Heart left ventricle (tissue), 16 donors: ENCODE results near the gene LAMA2. TPM values are rescaled to one million over a fixed set of nuclear protein-coding genes. Genes with fewer than 3 reads are reported as not detected.

Source experiments
- ATAC-seq, 4 donors: fragments of 200-7000 bp; cut with Tn5 transposase; one replicate each; pipeline ENCODE4 v1.9.1; 2020 to 2022; ENCODE audit warnings: moderate library complexity in 4 of 4, mild to moderate bottlenecking in 3 of 4, moderate number of reproducible peaks in 1 of 4
- DNase-seq, 5 donors: peaks; one replicate each; pipeline ENCODE4 v3.0.0-alpha.2; 2020
- H3K27ac ChIP-seq, 12 donors: fragments of 200-600 bp; sonication (generic) in 4 of 12; one replicate each; pipeline versions ENCODE4 v1.5.0 to v1.8.0; 2016 to 2022; ENCODE audit warnings: mild to moderate bottlenecking in 2 of 12
- H3K27me3 ChIP-seq, 9 donors: fragments of 200-600 bp; sonication (generic) in 2 of 9; one replicate each; pipeline versions ENCODE4 v1.5.1 to v1.8.0; 2016 to 2022; ENCODE audit warnings: mild to moderate bottlenecking in 3 of 9
- H3K36me3 ChIP-seq, 9 donors: fragments of 200-600 bp; sonication (generic) in 2 of 9; one replicate each; pipeline versions ENCODE4 v1.5.0 to v1.8.0; 2018 to 2022; ENCODE audit warnings: mild to moderate bottlenecking in 2 of 9
- H3K4me1 ChIP-seq, 12 donors: fragments of 200-600 bp; sonication (generic) in 4 of 12; one replicate each; pipeline versions ENCODE4 v1.5.0 to v1.8.0; 2016 to 2022; ENCODE audit warnings: mild to moderate bottlenecking in 3 of 12
- H3K4me3 ChIP-seq, 12 donors: fragments of 200-600 bp; sonication (generic) in 4 of 12; one replicate each; pipeline versions ENCODE4 v1.5.0 to v1.8.0; 2017 to 2022; ENCODE audit warnings: mild to moderate bottlenecking in 9 of 12, moderate library complexity in 4 of 12
- H3K9me3 ChIP-seq, 12 donors: fragments of 200-600 bp; sonication (generic) in 4 of 12; one replicate each; pipeline versions ENCODE4 v1.5.0 to v1.8.0; 2016 to 2022; ENCODE audit warnings: mild to moderate bottlenecking in 1 of 12
- POLR2A ChIP-seq, 2 donors: fragments of 450-650 bp; IDR thresholded peaks; one replicate each; pipeline ENCODE4 v1.6.1; 2017; ENCODE audit warnings: antibody characterized with exemption in 2 of 2, mild to moderate bottlenecking in 2 of 2, moderate library complexity in 2 of 2
- WGBS, 4 donors: extraction: QIAGEN DNeasy Blood & Tissue Kit in 2 of 4; methylation state at CpG; one replicate each; pipeline versions ENCODE4 v1.1.5 to v1.1.7; 2013 to 2018; 5-methylcytosine and 5-hydroxymethylcytosine counted together
- intact Hi-C, 10 donors: fragments of 100-400 bp; cut with DNase I; formaldehyde crosslinking; loops; one replicate each; pipeline versions ENCODE4 v1.11.1 to v1.14.2; 2022
- polyA plus RNA-seq, 2 donors: library from polyadenylated mRNA; stranded (reverse); fragments of 200-250 nt; gene quantifications; one replicate each; pipeline ENCODE4 v1.2.3, GENCODE V29; 2013
- total RNA-seq, 9 donors: library from RNA; depleted of rRNA in 2 of 9; stranded (reverse); fragments of >200 nt in 2 of 9; fragmentation: NEBNext Ultra II Directional in 3 of 9; extraction: Animal tissue kit (Norgen Biotek cat#: 25700) in 3 of 9; gene quantifications; one replicate each; pipeline versions ENCODE4 v1.1.0 to v1.2.4, GENCODE V29; 2016 to 2023
- TF ChIP-seq, protein P1 (sequence below), 12 donors: fragments of 200-600 bp; sonication (generic) in 4 of 12; IDR thresholded peaks; one replicate each; pipeline versions ENCODE4 v1.5.0 to v1.8.0; 2018 to 2022; ENCODE audit warnings: antibody characterized with exemption in 12 of 12, mild to moderate bottlenecking in 5 of 12
- donor health status: ischemic (EF 13 %, LVEDD 7.1; RV severe dilation, severe dysfunction).
- donor health status: healthy with polysubstance abuse.
- donor health status: DM: no; HTN: yes; CAD: no.
- donor health status: DM: no; HTN: no; CAD: no.
- donor health status: ischemic (EF 25% LVEDD 6.9; RV normal size, moderate dysfunction).
- donor health status: ischemic (EF 25% LVEDD 5.7; RV mildly dilated, moderate dysfunction).
- donor health status: healthy.
- donor health status: DM: yes; HTN: yes; CAD: no.
- donor health status: ischemic (EF 35%, LVEDD 5.7; RV mildly dilated, moderate dysfunction).
- donor health status: nonischemic (EF 11% LVEDD 7.7; RV severe dilation, severe dysfunction).
- donor health status: DM: yes; HTN: yes; CAD: no.
- donor health status: PGD.
- donor health status: ischemic (EF 29% LVEDD 5.4; RV normal size, mild dysfunction).
- donor health status: nonischemic (EF 23%, LVEDD 6.1; RV moderate dilation, normal function).

LAMA2 gene
- total and polyA plus RNA-seq, 11 donors: 34.8 to 299 (median 206) TPM

DNA sequence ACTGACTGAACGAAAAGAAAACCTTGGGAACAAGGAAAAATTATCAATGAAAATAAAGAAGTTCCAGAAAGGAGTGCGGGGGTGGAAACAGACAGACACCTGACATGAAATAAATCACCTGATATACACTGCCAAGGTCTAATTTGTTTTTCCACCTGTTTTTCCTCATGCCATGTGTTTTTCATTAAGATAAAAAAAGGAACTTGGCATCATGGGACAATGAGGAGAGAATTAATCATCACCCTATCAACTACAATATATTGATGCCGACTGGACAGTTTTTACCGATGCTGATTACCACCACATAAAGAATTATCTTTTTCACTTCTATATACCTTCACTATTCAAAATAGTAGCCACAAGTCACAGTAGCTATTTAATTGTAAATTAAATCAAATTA lies 593.9 kb downstream of the LAMA2 start:
- WGBS, 4 donors: 77 to 85% (median 82%) methylated on average over 4 of the region's 4 CpGs
- Histone ChIP-seq H3K9me3 (no peaks in the 10 kb centered on the region), H3K4me3 (no peak overlapping the region), H3K27ac (no peak overlapping the region), H3K36me3 (peaks cover 0 to 98% (median 22%) of the 10 kb centered on the region in 9 donors), H3K27me3 (no peaks in the 10 kb centered on the region), H3K4me1 (peaks cover 0 to 19% (median 11%) of the 10 kb centered on the region in 12 donors)
- no peak for ATAC-seq
- intact Hi-C loops: no loop called here
- no peak for TF ChIP-seq POLR2A (IDR thresholded peaks at IDR 0.05)
- TF ChIP-seq, protein P1, sequence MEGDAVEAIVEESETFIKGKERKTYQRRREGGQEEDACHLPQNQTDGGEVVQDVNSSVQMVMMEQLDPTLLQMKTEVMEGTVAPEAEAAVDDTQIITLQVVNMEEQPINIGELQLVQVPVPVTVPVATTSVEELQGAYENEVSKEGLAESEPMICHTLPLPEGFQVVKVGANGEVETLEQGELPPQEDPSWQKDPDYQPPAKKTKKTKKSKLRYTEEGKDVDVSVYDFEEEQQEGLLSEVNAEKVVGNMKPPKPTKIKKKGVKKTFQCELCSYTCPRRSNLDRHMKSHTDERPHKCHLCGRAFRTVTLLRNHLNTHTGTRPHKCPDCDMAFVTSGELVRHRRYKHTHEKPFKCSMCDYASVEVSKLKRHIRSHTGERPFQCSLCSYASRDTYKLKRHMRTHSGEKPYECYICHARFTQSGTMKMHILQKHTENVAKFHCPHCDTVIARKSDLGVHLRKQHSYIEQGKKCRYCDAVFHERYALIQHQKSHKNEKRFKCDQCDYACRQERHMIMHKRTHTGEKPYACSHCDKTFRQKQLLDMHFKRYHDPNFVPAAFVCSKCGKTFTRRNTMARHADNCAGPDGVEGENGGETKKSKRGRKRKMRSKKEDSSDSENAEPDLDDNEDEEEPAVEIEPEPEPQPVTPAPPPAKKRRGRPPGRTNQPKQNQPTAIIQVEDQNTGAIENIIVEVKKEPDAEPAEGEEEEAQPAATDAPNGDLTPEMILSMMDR (IDR thresholded peaks at IDR 0.05): no peak
- DNase-seq: no peak

DNA sequence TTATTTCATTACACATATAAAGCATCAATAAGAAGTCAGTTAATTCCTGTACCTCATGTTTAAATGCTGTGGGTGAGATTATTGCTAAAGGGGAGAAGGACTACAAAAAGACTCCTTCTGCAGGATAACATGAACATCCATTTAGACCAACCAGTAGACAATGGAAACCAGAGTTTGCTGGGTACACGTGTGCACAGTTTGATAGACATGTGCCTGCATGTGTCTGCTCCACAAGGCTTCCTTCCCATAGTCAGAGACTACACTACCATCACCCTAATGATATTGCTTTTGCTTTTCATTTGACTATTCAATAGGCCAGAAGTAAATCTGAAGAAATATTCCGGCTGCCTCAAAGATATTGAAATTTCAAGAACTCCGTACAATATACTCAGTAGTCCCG lies 595.4 kb downstream of the LAMA2 start:
- H3K9me3 ChIP-seq: no peaks in the 10 kb centered on the region
- 85 to 92% (median 89%) methylated on average over 4 of the region's 4 CpGs for WGBS, 4 donors
- H3K4me1 ChIP-seq: peaks cover 0 to 19% (median 11%) of the 10 kb centered on the region in 12 donors
- H3K27me3 ChIP-seq: no peaks in the 10 kb centered on the region
- peaks cover 0 to 98% (median 30%) of the 10 kb centered on the region in 9 donors for H3K36me3 ChIP-seq
- DNase-seq (no peak), ATAC-seq (peak in 1 of 4 donors; percentile 11)
- intact Hi-C loops: no loop called here
- H3K4me3 ChIP-seq: no peak overlapping the region
- no peak overlapping the region for H3K27ac ChIP-seq
- TF ChIP-seq POLR2A (IDR thresholded peaks at IDR 0.05): no peak
- TF ChIP-seq, protein P1 (IDR thresholded peaks at IDR 0.05): no peak

DNA sequence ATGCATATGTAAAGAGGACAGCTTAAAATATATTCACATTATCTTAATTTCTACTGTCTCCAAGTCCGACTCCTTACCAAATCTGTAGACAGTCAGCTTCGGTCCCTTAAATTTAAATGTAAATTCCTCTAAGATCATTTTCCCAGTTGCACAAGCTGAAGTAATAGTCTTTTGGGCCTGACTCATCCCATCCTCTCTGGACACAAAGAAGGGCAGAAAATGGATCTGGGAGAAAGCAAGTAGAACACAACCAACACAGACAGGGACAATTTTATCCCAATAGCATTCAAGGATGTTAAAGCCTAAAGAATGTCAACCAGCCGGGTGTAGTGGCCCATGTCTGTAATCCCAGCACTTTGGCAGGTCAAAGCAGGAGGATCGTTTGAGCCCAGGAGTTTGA lies 598.8 kb downstream of the LAMA2 start:
- peaks cover 0 to 100% (median 39%) of the 10 kb centered on the region in 9 donors for H3K36me3 ChIP-seq
- DNase-seq (no peak), ATAC-seq (no peak)
- no peak overlapping the region for H3K27ac ChIP-seq
- TF ChIP-seq POLR2A (IDR thresholded peaks at IDR 0.05): no peak
- TF ChIP-seq, protein P1 (IDR thresholded peaks at IDR 0.05): no peak
- no peaks in the 10 kb centered on the region for H3K4me1 ChIP-seq
- no peak overlapping the region for H3K4me3 ChIP-seq
- no peaks in the 10 kb centered on the region for H3K27me3 ChIP-seq
- 85 to 91% (median 88%) methylated on average over 4 of the region's 4 CpGs for WGBS, 4 donors
- no peaks in the 10 kb centered on the region for H3K9me3 ChIP-seq
- intact Hi-C loops: no loop called here

DNA sequence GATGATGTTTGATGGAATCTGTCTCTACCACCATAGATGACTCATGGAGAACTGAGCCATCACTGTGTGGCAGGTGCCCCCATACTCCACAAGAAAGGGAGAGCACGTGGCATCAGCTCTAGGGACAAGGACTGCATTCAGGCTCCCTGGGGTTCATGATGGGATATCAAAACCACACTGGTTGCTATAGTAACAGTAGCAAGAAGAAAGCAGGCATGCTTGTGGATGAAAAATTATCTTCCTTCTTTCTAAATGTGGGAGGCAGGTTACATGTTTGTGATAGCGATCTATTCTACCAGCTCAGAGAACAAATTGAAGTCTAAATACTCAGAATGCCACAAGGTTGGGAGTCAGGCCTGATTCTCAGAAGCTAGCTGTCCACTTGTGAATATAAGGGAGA lies 602.8 kb downstream of the LAMA2 start:
- TF ChIP-seq, protein P1 (IDR thresholded peaks at IDR 0.05): no peak
- TF ChIP-seq POLR2A (IDR thresholded peaks at IDR 0.05): no peak
- Histone ChIP-seq H3K36me3 (peaks cover 0 to 86% (median 39%) of the 10 kb centered on the region in 9 donors), H3K27ac (no peak overlapping the region), H3K27me3 (no peaks in the 10 kb centered on the region), H3K4me3 (no peak overlapping the region), H3K9me3 (no peaks in the 10 kb centered on the region), H3K4me1 (peaks cover 2 to 25% (median 16%) of the 10 kb centered on the region in 12 donors)
- no peak for ATAC-seq
- intact Hi-C loops: no loop called here
- WGBS, 4 donors: 82 to 86% (median 85%) methylated on average over 2 of the region's 2 CpGs
- no peak for DNase-seq
